Measurements from ENCODE around the gene NRSN1. TPM values are rescaled to one million over a fixed set of nuclear protein-coding genes. Genes with fewer than 3 reads are reported as not detected.

NRSN1 gene
- total and polyA plus RNA-seq, 2 of the 13 experiments (the other 11 are each of a cell fraction or from before 2014, with no cell fraction given) = not detected

DNA sequence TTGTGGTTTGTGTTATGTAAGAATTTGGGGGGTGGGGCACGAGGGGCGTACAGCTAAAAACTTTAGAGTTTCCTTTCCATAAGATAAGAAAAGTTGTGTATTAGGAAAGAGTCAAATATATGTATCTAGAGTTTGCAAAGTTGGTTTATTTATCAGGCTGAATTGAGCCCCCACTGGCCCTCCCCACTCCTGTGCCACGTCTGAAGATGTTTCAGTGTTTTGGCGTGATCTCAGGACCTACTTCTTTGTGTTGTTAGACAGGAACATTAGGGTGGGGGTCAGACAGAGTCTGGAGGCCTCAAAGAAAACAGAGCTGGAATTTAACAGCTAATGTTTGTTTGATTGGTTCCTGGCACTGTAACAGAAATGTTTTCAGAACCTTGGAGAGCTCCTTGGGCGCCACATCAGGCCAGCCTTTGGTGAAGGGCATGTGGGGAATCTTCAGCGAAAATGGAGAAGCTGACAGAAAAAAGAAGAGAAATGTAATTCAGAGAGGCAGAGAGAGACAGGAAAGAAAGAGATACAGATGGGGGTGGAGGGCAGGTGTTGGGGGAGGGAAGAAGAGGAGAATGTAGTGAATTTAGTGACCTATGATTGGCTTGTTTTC is 674 bp downstream of the NRSN1 start (continued):
- TF ChIP-seq, protein P1, sequence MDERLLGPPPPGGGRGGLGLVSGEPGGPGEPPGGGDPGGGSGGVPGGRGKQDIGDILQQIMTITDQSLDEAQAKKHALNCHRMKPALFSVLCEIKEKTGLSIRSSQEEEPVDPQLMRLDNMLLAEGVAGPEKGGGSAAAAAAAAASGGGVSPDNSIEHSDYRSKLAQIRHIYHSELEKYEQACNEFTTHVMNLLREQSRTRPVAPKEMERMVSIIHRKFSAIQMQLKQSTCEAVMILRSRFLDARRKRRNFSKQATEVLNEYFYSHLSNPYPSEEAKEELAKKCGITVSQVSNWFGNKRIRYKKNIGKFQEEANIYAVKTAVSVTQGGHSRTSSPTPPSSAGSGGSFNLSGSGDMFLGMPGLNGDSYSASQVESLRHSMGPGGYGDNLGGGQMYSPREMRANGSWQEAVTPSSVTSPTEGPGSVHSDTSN (CRISPR knock-in tag; IDR thresholded peaks at IDR 0.05) = no peak
- TF ChIP-seq ZMYM2 (CRISPR knock-in tag; IDR thresholded peaks at IDR 0.05) (no peak), KLF16 (CRISPR knock-in tag; IDR thresholded peaks at IDR 0.05) (peak in 1 of 2 experiments; percentile 99; a peak in 2 of 4 replicates), MEF2D (CRISPR knock-in tag; IDR thresholded peaks at IDR 0.05) (peak; percentile 93), JUNB (CRISPR knock-in tag; IDR thresholded peaks at IDR 0.05; ENCODE audit: borderline replicate concordance) (peak; percentile 58; the same call in 1 of the 2 replicates), ZNF616 (CRISPR knock-in tag; IDR thresholded peaks at IDR 0.05; ENCODE audit: low read depth) (peak; percentile 84; the same call in 1 of the 2 replicates), ZNF10 (CRISPR knock-in tag; IDR thresholded peaks at IDR 0.05; ENCODE audit: borderline replicate concordance, low read depth) (no peak), KDM5B (CRISPR knock-in tag; IDR thresholded peaks at IDR 0.05; ENCODE audit: borderline replicate concordance) (no peak), EZH2 (conservative IDR thresholded peaks at IDR 0.05; ENCODE audit: low read depth, low read length) (no peak), RORA (CRISPR knock-in tag; IDR thresholded peaks at IDR 0.05) (no peak), GPN1 (CRISPR knock-in tag; IDR thresholded peaks at IDR 0.05; ENCODE audit: borderline replicate concordance) (no peak), ZNF510 (CRISPR knock-in tag; IDR thresholded peaks at IDR 0.05; ENCODE audit: low read depth) (peak; percentile 81; the same call in 1 of the 2 replicates), SIX1 (CRISPR knock-in tag; IDR thresholded peaks at IDR 0.05; ENCODE audit: borderline replicate concordance) (no peak), XRCC5 (optimal IDR thresholded peaks at IDR 0.05; ENCODE audit: low read length) (no peak), ZBTB3 (CRISPR knock-in tag; IDR thresholded peaks at IDR 0.05; ENCODE audit: borderline replicate concordance, low read depth) (peak; percentile 91; the same call in 1 of the 2 replicates), ISX (CRISPR knock-in tag; conservative IDR thresholded peaks at IDR 0.05) (peak; percentile 95; the same call in 1 of the 2 replicates), GABPA (IDR thresholded peaks at IDR 0.05; ENCODE audit: low read depth, low read length) (no peak), GABPA (CRISPR knock-in tag; IDR thresholded peaks at IDR 0.05; ENCODE audit: low read depth) (peak; percentile 41; the same call in 1 of the 2 replicates), ZNF124 (CRISPR knock-in tag; IDR thresholded peaks at IDR 0.05) (peak; percentile 96; the same call in 1 of the 2 replicates), REL (CRISPR knock-in tag; conservative IDR thresholded peaks at IDR 0.05) (peak; percentile 43; the same call in 1 of the 2 replicates), ZNF747 (CRISPR knock-in tag; IDR thresholded peaks at IDR 0.05; ENCODE audit: borderline replicate concordance) (0 out of 2 replicates have a peak, but pooled peaks have one; percentile 65)
- TF ChIP-seq, protein P2, sequence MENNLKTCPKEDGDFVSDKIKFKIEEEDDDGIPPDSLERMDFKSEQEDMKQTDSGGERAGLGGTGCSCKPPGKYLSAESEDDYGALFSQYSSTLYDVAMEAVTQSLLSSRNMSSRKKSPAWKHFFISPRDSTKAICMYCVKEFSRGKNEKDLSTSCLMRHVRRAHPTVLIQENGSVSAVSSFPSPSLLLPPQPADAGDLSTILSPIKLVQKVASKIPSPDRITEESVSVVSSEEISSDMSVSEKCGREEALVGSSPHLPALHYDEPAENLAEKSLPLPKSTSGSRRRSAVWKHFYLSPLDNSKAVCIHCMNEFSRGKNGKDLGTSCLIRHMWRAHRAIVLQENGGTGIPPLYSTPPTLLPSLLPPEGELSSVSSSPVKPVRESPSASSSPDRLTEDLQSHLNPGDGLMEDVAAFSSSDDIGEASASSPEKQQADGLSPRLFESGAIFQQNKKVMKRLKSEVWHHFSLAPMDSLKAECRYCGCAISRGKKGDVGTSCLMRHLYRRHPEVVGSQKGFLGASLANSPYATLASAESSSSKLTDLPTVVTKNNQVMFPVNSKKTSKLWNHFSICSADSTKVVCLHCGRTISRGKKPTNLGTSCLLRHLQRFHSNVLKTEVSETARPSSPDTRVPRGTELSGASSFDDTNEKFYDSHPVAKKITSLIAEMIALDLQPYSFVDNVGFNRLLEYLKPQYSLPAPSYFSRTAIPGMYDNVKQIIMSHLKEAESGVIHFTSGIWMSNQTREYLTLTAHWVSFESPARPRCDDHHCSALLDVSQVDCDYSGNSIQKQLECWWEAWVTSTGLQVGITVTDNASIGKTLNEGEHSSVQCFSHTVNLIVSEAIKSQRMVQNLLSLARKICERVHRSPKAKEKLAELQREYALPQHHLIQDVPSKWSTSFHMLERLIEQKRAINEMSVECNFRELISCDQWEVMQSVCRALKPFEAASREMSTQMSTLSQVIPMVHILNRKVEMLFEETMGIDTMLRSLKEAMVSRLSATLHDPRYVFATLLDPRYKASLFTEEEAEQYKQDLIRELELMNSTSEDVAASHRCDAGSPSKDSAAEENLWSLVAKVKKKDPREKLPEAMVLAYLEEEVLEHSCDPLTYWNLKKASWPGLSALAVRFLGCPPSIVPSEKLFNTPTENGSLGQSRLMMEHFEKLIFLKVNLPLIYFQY (CRISPR knock-in tag; IDR thresholded peaks at IDR 0.05; ENCODE audit: borderline replicate concordance) = peak; percentile 91
- TF ChIP-seq, protein P3, sequence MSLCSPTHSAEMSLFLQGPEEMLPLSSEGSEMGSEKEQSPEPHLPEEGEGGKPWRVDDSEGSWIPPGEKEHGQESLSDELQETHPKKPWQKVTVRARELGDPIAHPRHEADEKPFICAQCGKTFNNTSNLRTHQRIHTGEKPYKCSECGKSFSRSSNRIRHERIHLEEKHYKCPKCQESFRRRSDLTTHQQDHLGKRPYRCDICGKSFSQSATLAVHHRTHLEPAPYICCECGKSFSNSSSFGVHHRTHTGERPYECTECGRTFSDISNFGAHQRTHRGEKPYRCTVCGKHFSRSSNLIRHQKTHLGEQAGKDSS (CRISPR knock-in tag; IDR thresholded peaks at IDR 0.05; ENCODE audit: borderline replicate concordance, low read depth) = peak; percentile 41; the same call in 1 of the 2 replicates
